LNCAP (cell line): ENCODE data around the gene CTNNA2.

Source experiments
- CTCF ChIP-seq: fragments of 450-650 bp; IDR thresholded peaks from 2 replicates; pipeline ENCODE4 v1.5.1; 2017; ENCODE audit warnings: mild to moderate bottlenecking

CTNNA2 gene

DNA sequence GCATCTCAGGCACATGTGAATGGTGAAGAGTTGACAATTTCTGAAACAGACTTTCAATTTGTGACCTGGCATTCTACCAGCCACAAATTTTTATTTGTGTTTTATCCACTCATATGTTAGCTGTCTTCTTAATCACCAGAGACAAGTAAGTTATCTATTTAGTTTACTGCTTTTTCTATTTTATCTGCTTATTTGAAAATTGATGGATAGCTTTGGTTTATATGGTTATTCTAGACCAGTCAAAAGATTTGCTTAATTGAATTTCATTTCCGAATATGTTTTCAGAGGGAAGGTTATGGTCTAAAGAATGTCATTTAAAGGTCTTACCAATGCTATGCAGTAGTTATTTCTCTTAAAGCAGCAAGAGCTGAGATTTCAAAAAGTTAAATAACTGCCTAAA is 835.2 kb downstream of the CTNNA2 start:
- no peak for TF ChIP-seq CTCF

DNA sequence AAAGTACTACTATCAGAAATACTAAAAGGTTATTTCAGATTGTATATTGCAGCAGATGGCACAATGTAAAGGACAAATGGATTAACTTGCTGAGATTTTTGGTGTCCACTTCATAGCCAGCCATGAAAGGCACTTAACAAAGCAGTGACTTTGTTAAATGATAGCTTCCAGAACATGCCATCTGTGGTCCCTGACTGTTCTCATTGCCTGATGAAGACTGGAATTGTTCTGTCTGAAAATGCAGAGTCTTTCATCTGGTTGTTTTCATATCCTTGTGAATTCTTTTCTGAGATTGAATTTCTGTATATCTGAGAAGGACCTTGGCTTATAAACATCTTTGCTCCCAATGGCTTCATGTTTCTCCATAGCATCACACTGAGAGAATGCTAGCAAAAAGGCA is 836.1 kb downstream of the CTNNA2 start:
- TF ChIP-seq CTCF: no peak

DNA sequence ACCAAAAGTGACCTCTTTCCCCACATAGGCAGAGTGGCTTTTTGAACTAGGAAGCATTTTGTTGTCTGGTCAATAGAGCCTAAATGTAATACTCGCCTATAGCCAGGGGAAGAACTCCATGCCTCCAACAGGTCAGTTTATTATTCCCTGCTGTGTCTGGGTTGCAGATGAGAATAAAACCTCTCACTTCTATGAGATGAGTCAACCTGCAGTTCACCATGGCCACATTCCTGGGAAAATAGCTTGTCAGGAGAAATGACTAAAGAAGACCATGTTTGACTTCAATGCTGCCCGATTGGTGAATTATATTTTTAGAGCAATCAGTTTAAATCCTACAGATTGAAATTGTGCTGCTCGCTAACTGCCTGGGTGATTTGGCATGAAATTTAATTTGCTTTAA is 838.4 kb downstream of the CTNNA2 start:
- no peak for TF ChIP-seq CTCF

- no peak for TF ChIP-seq CTCF
Observed at GRCh38 chr2:80354858-80355257, 842.0 kb downstream of the CTNNA2 start.

DNA sequence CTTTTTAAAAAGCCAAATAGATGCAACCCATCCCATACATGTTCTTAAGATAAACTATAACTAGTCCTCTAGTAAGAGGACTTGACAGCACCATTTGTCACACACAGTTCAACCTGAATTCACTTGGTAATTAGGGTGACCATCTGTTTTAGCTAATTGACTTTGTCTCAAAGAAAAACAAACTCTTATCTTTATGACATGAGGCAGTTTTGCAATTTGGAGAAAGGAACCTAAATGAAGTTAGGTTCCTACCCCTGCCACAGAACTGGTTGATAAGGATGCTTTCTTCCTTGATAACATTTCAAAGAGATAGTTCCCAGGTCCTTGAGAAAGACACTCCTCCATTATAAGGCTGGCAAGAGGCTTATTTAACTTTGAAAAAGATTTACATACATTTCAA is 849.1 kb downstream of the CTNNA2 start:
- no peak for TF ChIP-seq CTCF

DNA sequence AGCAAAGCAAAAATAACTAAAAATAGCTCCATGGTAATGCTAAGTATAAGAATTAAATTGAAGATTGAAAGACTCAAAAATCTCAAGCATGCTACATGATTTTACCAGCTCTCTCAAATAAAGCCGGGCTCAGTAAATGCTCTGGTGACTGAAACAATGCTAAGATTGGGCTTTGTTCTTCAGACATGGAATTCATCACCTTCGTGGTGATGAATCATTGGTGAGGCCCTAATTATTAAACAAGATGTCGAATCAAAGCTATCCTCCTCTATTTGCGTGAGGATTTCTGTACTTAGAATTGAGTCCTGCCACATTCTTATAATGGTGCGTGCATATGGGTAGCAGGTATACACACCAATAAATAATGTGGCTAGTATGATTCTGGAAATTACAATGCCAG is 850.5 kb downstream of the CTNNA2 start:
- no peak for TF ChIP-seq CTCF

- TF ChIP-seq CTCF: no peak
Observed at GRCh38 chr2:80363791-80364349, 851.0 kb downstream of the CTNNA2 start.
